BLaER1 treated with 17β-estradiol and CSF1 and Interleukin-3, amounts not matched to agents 10 nM and 100 nM (cell line): ENCODE results near the gene IHH.

Experiments used
- H3K27ac ChIP-seq, 11 experiments: shearing (Covaris generic); formaldehyde crosslinking; 2 replicates each; pipeline ENCODE4 v1.8.1; 2022
- H3K27me3 ChIP-seq, 11 experiments: shearing (Covaris generic); formaldehyde crosslinking; 2 replicates each; pipeline ENCODE4 v1.8.1; 2022
- H3K36me3 ChIP-seq, 11 experiments: shearing (Covaris generic); formaldehyde crosslinking; 2 replicates each; pipeline ENCODE4 v1.8.1; 2022
- H3K4me1 ChIP-seq, 10 experiments: shearing (Covaris generic); formaldehyde crosslinking; 2 replicates each; pipeline ENCODE4 v1.8.1; 2022
- H3K4me2 ChIP-seq, 11 experiments: shearing (Covaris generic); formaldehyde crosslinking; 2 replicates each; pipeline ENCODE4 v1.8.1; 2022
- H3K4me3 ChIP-seq, 10 experiments: shearing (Covaris generic); formaldehyde crosslinking; 2 replicates each; pipeline ENCODE4 v1.8.1; 2022
- H3K9ac ChIP-seq, 11 experiments: shearing (Covaris generic); formaldehyde crosslinking; 2 replicates each; pipeline ENCODE4 v1.8.1; 2022
- H3K9me3 ChIP-seq, 11 experiments: shearing (Covaris generic); formaldehyde crosslinking; replicated peaks in 1 of 11; 2 replicates each; pipeline ENCODE4 v1.8.1; 2022
- H4K20me1 ChIP-seq, 11 experiments: shearing (Covaris generic); formaldehyde crosslinking; 2 replicates each; pipeline ENCODE4 v1.8.1; 2022
- Cebpa-rat ChIP-seq, 11 experiments: shearing (Covaris generic); IDR thresholded peaks; 2 replicates each; pipeline ENCODE4 v1.8.1; 2022

The IHH gene

GRCh38 chr2:219009294-219009693 lies 51.4 kb downstream of the IHH start:
- no peak for TF ChIP-seq Cebpa-rat (IDR thresholded peaks at IDR 0.05)
- no peaks in the 10 kb centered on the region for H3K4me1 ChIP-seq
- no peak overlapping the region for H3K27ac ChIP-seq

More at GRCh38 chr2:219009294-219009693, 51.4 kb downstream of the IHH start:
- Histone ChIP-seq H4K20me1 (peaks cover 0 to 8% (median 0%) of the 10 kb centered on the region in 11 experiments; a peak in 4 of 22 replicates), H3K4me3 (no peak overlapping the region), H3K9ac (no peak overlapping the region), H3K9me3 (peaks cover 0 to 4% (median 0%) of the 10 kb centered on the region in 11 experiments; a peak in 1 of 22 replicates), H3K27me3 (peaks cover 19 to 34% (median 27%) of the 10 kb centered on the region in 11 experiments), H3K4me2 (no peak overlapping the region), H3K36me3 (no peaks in the 10 kb centered on the region)
